Activated B cell treated with CpG ODN at 0.5 μM for 24 hours (primary cell): Measurements from ENCODE around the gene CASP10. TPM values are rescaled to one million over a fixed set of nuclear protein-coding genes. Genes with fewer than 3 reads are reported as not detected.

Source experiments
- ATAC-seq: fragments of 200-7000 bp; cut with Tn5 transposase; one replicate; pipeline ENCODE4 v1.10.0; 2021; ENCODE audit warnings: low read depth, mild to moderate bottlenecking, moderate library complexity
- CTCF ChIA-PET: fragments of 350-600 bp; sonication (Branson Sonifier 250); formaldehyde crosslinking; loops from one replicate; lab custom pipeline; 2021; ENCODE audit warnings: antibody characterized with exemption; lab: Charles Lee
- POLR2A ChIA-PET: fragments of 350-600 bp; sonication (Branson Sonifier 250); formaldehyde crosslinking; loops from one replicate; lab custom pipeline; 2021; ENCODE audit warnings: antibody characterized with exemption; lab: Charles Lee
- DNase-seq: peaks from one replicate; pipeline ENCODE4 v3.0.0; 2022
- H3K27ac Mint-ChIP-seq: one replicate; pipeline ENCODE4 v1.8.0; 2020; ENCODE audit warnings: mixed read lengths
- H3K27me3 Mint-ChIP-seq: one replicate; pipeline ENCODE4 v1.8.0; 2021; ENCODE audit warnings: mixed read lengths
- H3K36me3 Mint-ChIP-seq: one replicate; pipeline ENCODE4 v1.8.0; 2021; ENCODE audit warnings: low read depth, mixed read lengths
- H3K4me1 Mint-ChIP-seq: one replicate; pipeline ENCODE4 v1.8.0; 2021; ENCODE audit warnings: mixed read lengths
- H3K4me3 Mint-ChIP-seq: one replicate; pipeline ENCODE4 v1.8.0; 2020; ENCODE audit warnings: mild to moderate bottlenecking, mixed read lengths
- H3K9me3 Mint-ChIP-seq: one replicate; pipeline ENCODE4 v1.8.0; 2020; ENCODE audit warnings: mixed read lengths
- CTCF ChIP-seq: fragments of 200-600 bp; IDR thresholded peaks from one replicate; pipeline ENCODE4 v1.8.0; 2022; ENCODE audit warnings: antibody characterized with exemption, mild to moderate bottlenecking
- intact Hi-C: fragments of 100-400 bp; cut with micrococcal nuclease; formaldehyde crosslinking; loops from one replicate; pipeline ENCODE4 v1.15.1; 2024
- total RNA-seq: library from RNA; stranded (reverse); gene quantifications from 2 replicates; pipeline ENCODE4 v1.2.3, GENCODE V29; 2022

CASP10 gene
- total RNA-seq, 1 donor from 2014 or later = 13.8 TPM

GRCh38 chr2:201151127-201151981 is 31.6 kb upstream of the CASP10 start:
- Mint-ChIP-seq H3K9me3 (no peaks in the 10 kb centered on the region), H3K27ac (peak overlapping the region; percentile 95), H3K4me1 (peaks cover 52% of the 10 kb centered on the region), H3K27me3 (no peaks in the 10 kb centered on the region), H3K36me3 (peaks cover 79% of the 10 kb centered on the region), H3K4me3 (peak overlapping the region; percentile 71)
- TF ChIP-seq CTCF = no peak
- POLR2A ChIA-PET = interaction anchor here (0.5 to 7.4 kb wide), 7 partner anchors 14 to 1301 kb away, joined by 3 to 84 read pairs (median 4); partner anchors contain the start of genes CFLAR and NIF3L1
- CTCF ChIA-PET = interaction anchor here (0.8 to 1.5 kb wide), 4 partner anchors 33 to 188 kb away, joined by 3 read pairs; partner anchors contain the start of gene ORC2
- DNase-seq (no peak), ATAC-seq (peak; percentile 78)
- intact Hi-C loops = loop anchor here (1.0 kb wide), 1 partner anchor 33 kb away; no protein-coding TSS in a partner anchor

DNA sequence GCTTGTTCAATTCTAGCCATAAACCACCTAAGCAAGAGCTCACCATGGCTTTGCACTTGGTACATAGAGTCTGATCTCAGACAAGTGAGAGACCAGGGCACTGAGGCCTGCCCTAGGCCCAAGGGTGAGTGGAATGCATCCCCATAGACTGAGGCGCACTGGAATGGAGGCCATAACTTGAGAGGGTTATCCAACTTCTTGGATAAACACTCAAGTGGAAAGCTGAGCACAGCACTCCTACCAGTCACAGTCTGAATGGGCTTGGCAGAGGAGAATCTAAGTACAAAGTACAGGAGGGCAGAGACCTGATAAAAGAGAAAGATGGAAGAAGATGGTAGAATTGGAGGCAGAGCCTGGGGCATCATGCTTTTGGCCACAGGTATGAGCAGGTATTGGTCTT is 30.4 kb upstream of the CASP10 start:
- Mint-ChIP-seq H3K36me3 (peaks cover 82% of the 10 kb centered on the region), H3K4me1 (peaks cover 64% of the 10 kb centered on the region), H3K4me3 (no peak overlapping the region), H3K9me3 (no peaks in the 10 kb centered on the region), H3K27ac (peak overlapping the region; percentile 22), H3K27me3 (no peaks in the 10 kb centered on the region)
- DNase-seq = no peak
- POLR2A ChIA-PET = interaction anchor here (0.7 to 7.4 kb wide), 3 partner anchors 20 to 42 kb away, joined by 3 to 84 read pairs (median 3); partner anchors contain the start of gene CFLAR
- intact Hi-C loops = no loop called here
- no peak for TF ChIP-seq CTCF
- ATAC-seq = no peak
- CTCF ChIA-PET = interaction anchor here (1.4 kb wide), 1 partner anchor 25 kb away, joined by 5 read pairs; no protein-coding TSS in a partner anchor

DNA sequence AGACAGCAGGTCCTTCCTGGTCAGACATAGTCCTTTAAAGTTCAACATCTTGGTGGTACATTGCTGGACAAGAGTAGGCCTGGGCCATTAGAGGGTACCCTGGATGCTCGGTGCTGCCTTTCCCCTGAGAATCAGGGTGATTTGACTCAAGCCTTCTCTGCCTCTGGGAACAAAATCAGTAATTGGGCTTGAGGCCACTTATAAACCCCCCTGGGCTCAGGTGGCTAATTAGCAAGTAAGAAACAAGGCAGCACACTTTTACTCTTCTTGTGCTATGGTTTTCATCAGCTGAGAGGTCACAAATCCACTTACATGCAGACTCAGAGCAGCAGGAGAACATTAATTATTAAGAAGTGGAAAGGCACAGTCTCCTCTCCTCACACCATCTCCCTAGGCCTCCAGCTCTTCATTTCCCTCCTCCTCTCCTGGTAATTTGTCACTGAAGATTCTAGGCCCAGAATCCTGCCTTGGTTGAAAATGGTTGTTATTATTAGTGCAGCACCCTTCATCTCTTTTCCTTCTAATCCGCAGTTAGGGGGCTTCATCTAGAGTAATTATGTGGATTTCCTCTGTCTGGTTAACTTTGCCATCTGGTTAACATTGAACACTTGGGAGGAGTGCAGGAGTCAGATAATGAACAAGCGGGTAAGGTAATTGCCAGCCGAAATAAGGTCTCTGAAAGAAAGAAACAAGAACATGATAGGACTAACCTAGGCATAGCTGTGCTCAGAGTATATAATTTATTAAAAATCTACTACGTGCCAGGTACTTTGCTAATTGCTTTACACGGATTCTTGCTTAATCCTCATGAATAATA is 29.7 kb upstream of the CASP10 start:
- TF ChIP-seq CTCF = no peak
- peaks cover 70% of the 10 kb centered on the region for H3K4me1 Mint-ChIP-seq
- peaks cover 88% of the 10 kb centered on the region for H3K36me3 Mint-ChIP-seq
- no peak for ATAC-seq
- CTCF ChIA-PET = interaction anchor here (0.8 to 1.4 kb wide), 2 partner anchors 24 to 36 kb away, joined by 3 to 5 read pairs; no protein-coding TSS in a partner anchor
- H3K27me3 Mint-ChIP-seq = no peaks in the 10 kb centered on the region
- no peak overlapping the region for H3K4me3 Mint-ChIP-seq
- H3K27ac Mint-ChIP-seq = peak overlapping the region; percentile 22
- H3K9me3 Mint-ChIP-seq = no peaks in the 10 kb centered on the region
- intact Hi-C loops = no loop called here
- POLR2A ChIA-PET = interaction anchor here (0.7 to 7.4 kb wide), 3 partner anchors 20 to 42 kb away, joined by 3 to 84 read pairs (median 3); partner anchors contain the start of gene CFLAR
- no peak for DNase-seq

DNA sequence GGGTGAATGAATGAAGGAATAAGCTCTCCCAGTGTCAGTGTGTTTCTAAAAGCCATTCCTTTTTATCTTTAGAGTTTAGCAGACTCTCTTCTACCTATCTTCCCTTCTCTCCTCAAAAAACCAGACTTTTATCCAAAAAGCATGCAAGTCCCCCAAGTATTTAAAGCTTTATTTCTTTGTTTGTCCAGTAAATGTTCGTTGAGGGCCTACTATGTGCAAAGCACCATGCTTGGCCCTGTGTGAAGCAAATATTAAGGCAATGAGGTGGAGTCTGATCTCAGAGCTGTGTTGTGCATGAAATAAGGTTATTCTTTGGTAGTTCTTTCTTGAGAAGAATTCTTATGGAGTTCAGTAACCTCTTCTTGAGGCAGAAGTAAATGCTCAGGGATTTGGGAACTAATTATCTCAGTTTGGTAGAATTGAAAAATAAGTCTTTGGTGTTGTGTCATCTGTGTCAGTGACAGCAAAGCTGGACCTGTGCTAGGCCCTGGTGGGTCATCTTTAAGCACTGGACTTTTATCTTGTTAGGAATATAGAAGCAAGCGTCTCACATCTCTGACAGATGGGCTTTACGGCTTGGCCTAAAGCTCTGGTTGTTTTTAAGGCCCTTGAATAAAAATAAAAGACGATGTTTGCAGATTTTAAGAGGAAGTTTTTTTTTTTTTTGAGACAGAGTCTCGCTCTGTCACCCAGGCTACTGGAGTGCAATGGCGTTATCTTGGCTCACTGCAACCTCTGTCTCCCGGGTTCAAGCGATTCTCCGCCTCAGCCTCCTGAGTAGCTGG is 28.1 kb upstream of the CASP10 start:
- ATAC-seq (no peak), DNase-seq (no peak)
- intact Hi-C loops = no loop called here
- Mint-ChIP-seq H3K4me3 (peak overlapping the region; percentile 32), H3K9me3 (no peaks in the 10 kb centered on the region), H3K27ac (peak overlapping the region; percentile 95), H3K27me3 (no peaks in the 10 kb centered on the region), H3K4me1 (peaks cover 78% of the 10 kb centered on the region), H3K36me3 (peaks cover 82% of the 10 kb centered on the region)
- POLR2A ChIA-PET = interaction anchor here (0.7 to 7.4 kb wide), 9 partner anchors 9 to 78 kb away, joined by 3 to 84 read pairs (median 5); partner anchors contain the start of gene CFLAR
- TF ChIP-seq CTCF = no peak
- CTCF ChIA-PET = interaction anchor here (0.6 to 2.1 kb wide), 6 partner anchors 23 to 77 kb away, joined by 3 to 8 read pairs (median 4); no protein-coding TSS in a partner anchor
